Measurements from ENCODE around the gene TMEM39B. TPM values are rescaled to one million over a fixed set of nuclear protein-coding genes. Genes with fewer than 3 reads are reported as not detected.
"Not testable (repeated sequence)": the region's sequence is repeated elsewhere in the genome, so short reads cannot be mapped to it uniquely, and the experiment has no call there.

TMEM39B gene
- total and polyA plus RNA-seq, 4 experiments from 2014 or later, result 1.1 to 19.1 (median 11.3) TPM

GRCh38 chr1:32107742-32108661, 35.3 kb downstream of the TMEM39B start, which contains the start of gene KPNA6:
Gene KPNA6, plus strand, starts transcription at chr1:32108056. Its CDS starts 75 bp downstream, at chr1:32108131.
- intact Hi-C loops (cut with micrococcal nuclease), result loop anchor here (1.0 to 5.0 kb wide), 5 partner anchors 36 to 284 kb away; partner anchors contain the start of genes BSDC1, HDAC1, TMEM39B and TXLNA
- H3K27ac Mint-ChIP-seq, result peak within 1 kb of the TSS; percentile 93 to 100 (median 97)
- DNase-seq, result peak; percentile 93 to 95 (median 94)
- peaks cover 0 to 4% (median 0%) of the 10 kb centered on the region in 8 donors for H3K9me3 Mint-ChIP-seq
- peak within 1 kb of the TSS; percentile 94 for H3K27ac ChIP-seq (ENCODE audit: low read depth, low read length)
- ChIA-PET POLR2A (ENCODE audit: partially characterized antibody) (interaction anchor here (0.6 to 3.7 kb wide), 41 partner anchors 10 to 1364 kb away, joined by 3 to 63 read pairs (median 4); partner anchors contain the start of genes BSDC1, CCDC28B, HDAC1 and KHDRBS1), CTCF (ENCODE audit: partially characterized antibody) (interaction anchor here (0.7 to 3.0 kb wide), 20 partner anchors 7 to 463 kb away, joined by 3 to 32 read pairs (median 4); partner anchors contain the start of genes CCDC28B, PEF1 and TMEM39B)
- no peaks in the 10 kb centered on the region for H3K27me3 ChIP-seq (ENCODE audit: insufficient read depth, low read length)
- H3K4me3 Mint-ChIP-seq, result peak within 1 kb of the TSS; percentile 96 to 100 (median 100)
- H3K36me3 ChIP-seq (ENCODE audit: insufficient read depth, low read length), result no peaks in the 10 kb centered on the region
- no peaks in the 10 kb centered on the region for H3K27me3 Mint-ChIP-seq
- peak within 1 kb of the TSS; percentile 67 to 83 for H3K4me3 ChIP-seq (ENCODE audit: low read length in 2 of 2)
- H3K36me3 Mint-ChIP-seq, result peaks cover 5 to 24% of the 10 kb centered on the region in 2 donors
- peaks cover 47% of the 10 kb centered on the region for H3K4me1 ChIP-seq (ENCODE audit: insufficient read depth, low read length)
- peaks cover 31 to 62% (median 45%) of the 10 kb centered on the region in 4 donors for H3K4me1 Mint-ChIP-seq
- H3K9me3 ChIP-seq (ENCODE audit: control insufficient read depth in 1 of 2, low read length in 2 of 2), result no peaks in the 10 kb centered on the region

GRCh38 chr1:32111040-32111623, 38.4 kb downstream of the TMEM39B start:
- peaks cover 71% of the 10 kb centered on the region for H3K4me1 ChIP-seq (ENCODE audit: insufficient read depth, low read length)
- ChIA-PET POLR2A (ENCODE audit: partially characterized antibody) (interaction anchor here (0.5 to 2.1 kb wide), 2 partner anchors 38 to 64 kb away, joined by 3 to 8 read pairs; partner anchors contain the start of gene TMEM39B), CTCF (ENCODE audit: partially characterized antibody) (interaction anchor here (0.7 to 3.0 kb wide), 6 partner anchors 9 to 304 kb away, joined by 3 to 11 read pairs (median 4); partner anchors contain the start of gene TMEM39B)
- no peaks in the 10 kb centered on the region for H3K27me3 ChIP-seq (ENCODE audit: insufficient read depth, low read length)
- peak overlapping the region; percentile 13 to 100 (median 60) for H3K4me3 Mint-ChIP-seq
- peaks cover 0 to 4% (median 0%) of the 10 kb centered on the region in 8 donors for H3K9me3 Mint-ChIP-seq
- H3K27me3 Mint-ChIP-seq, result no peaks in the 10 kb centered on the region
- peaks cover 43 to 74% (median 59%) of the 10 kb centered on the region in 4 donors for H3K4me1 Mint-ChIP-seq
- H3K4me3 ChIP-seq (ENCODE audit: low read length in 2 of 2), result no peak overlapping the region
- DNase-seq, result no peak
- peaks cover 5 to 29% of the 10 kb centered on the region in 2 donors for H3K36me3 Mint-ChIP-seq
- no peaks in the 10 kb centered on the region for H3K9me3 ChIP-seq (ENCODE audit: control insufficient read depth in 1 of 2, low read length in 2 of 2)
- H3K36me3 ChIP-seq (ENCODE audit: insufficient read depth, low read length), result no peaks in the 10 kb centered on the region
- peak overlapping the region in 6 of 7 donors; percentile 6 to 82 (median 38) for H3K27ac Mint-ChIP-seq
- no peak overlapping the region for H3K27ac ChIP-seq (ENCODE audit: low read depth, low read length)
- intact Hi-C loops (cut with micrococcal nuclease), result no loop called here

GRCh38 chr1:32111789-32112188, 39.0 kb downstream of the TMEM39B start:
- intact Hi-C loops (cut with micrococcal nuclease), result no loop called here
- no peaks in the 10 kb centered on the region for H3K9me3 ChIP-seq (ENCODE audit: control insufficient read depth in 1 of 2, low read length in 2 of 2)
- peaks cover 46 to 77% (median 62%) of the 10 kb centered on the region in 4 donors for H3K4me1 Mint-ChIP-seq
- peaks cover 5 to 29% of the 10 kb centered on the region in 2 donors for H3K36me3 Mint-ChIP-seq
- H3K27ac Mint-ChIP-seq, result peak overlapping the region in 5 of 7 donors; percentile 16 to 82 (median 43)
- peaks cover 0 to 4% (median 0%) of the 10 kb centered on the region in 8 donors for H3K9me3 Mint-ChIP-seq
- ChIA-PET CTCF (ENCODE audit: partially characterized antibody) (interaction anchor here (0.6 to 1.8 kb wide), 5 partner anchors 9 to 90 kb away, joined by 3 to 6 read pairs (median 3); partner anchors contain the start of gene TMEM39B), POLR2A (ENCODE audit: partially characterized antibody) (interaction anchor here (1.1 to 2.1 kb wide), 2 partner anchors 39 to 68 kb away, joined by 3 to 8 read pairs; partner anchors contain the start of genes TMEM39B and TXLNA)
- no peaks in the 10 kb centered on the region for H3K27me3 Mint-ChIP-seq
- no peak overlapping the region for H3K4me3 ChIP-seq (ENCODE audit: low read length in 2 of 2)
- no peak for DNase-seq
- H3K36me3 ChIP-seq (ENCODE audit: insufficient read depth, low read length), result no peaks in the 10 kb centered on the region
- peaks cover 71% of the 10 kb centered on the region for H3K4me1 ChIP-seq (ENCODE audit: insufficient read depth, low read length)
- peak overlapping the region in 7 of 8 donors; percentile 22 to 100 (median 53) for H3K4me3 Mint-ChIP-seq
- no peaks in the 10 kb centered on the region for H3K27me3 ChIP-seq (ENCODE audit: insufficient read depth, low read length)
- no peak overlapping the region for H3K27ac ChIP-seq (ENCODE audit: low read depth, low read length)

- DNase-seq, result peak in 4 of 5 donors; percentile 4 to 24 (median 14)
- Histone ChIP-seq H3K27ac (ENCODE audit: low read depth, low read length) (no peak overlapping the region), H3K36me3 (ENCODE audit: insufficient read depth, low read length) (no peaks in the 10 kb centered on the region), H3K27me3 (ENCODE audit: insufficient read depth, low read length) (no peaks in the 10 kb centered on the region), H3K4me1 (ENCODE audit: insufficient read depth, low read length) (peaks cover 72% of the 10 kb centered on the region), H3K4me3 (ENCODE audit: low read length in 2 of 2) (no peak overlapping the region), H3K9me3 (ENCODE audit: control insufficient read depth in 1 of 2, low read length in 2 of 2) (no peaks in the 10 kb centered on the region)
- Mint-ChIP-seq H3K9me3 (peaks cover 0 to 2% (median 0%) of the 10 kb centered on the region in 8 donors), H3K27me3 (no peaks in the 10 kb centered on the region), H3K36me3 (peaks cover 5 to 26% of the 10 kb centered on the region in 2 donors), H3K27ac (peak overlapping the region; percentile 17 to 88 (median 44)), H3K4me1 (peaks cover 42 to 76% (median 61%) of the 10 kb centered on the region in 4 donors), H3K4me3 (peak overlapping the region; percentile 3 to 66 (median 31))
- intact Hi-C loops (cut with micrococcal nuclease), result no loop called here
- POLR2A ChIA-PET (ENCODE audit: partially characterized antibody), result interaction anchor here (1.1 kb wide), 1 partner anchor 67 kb away, joined by 3 read pairs; the partner anchor contains the start of gene TXLNA
- CTCF ChIA-PET (ENCODE audit: partially characterized antibody), result interaction anchor here (1.1 to 1.8 kb wide), 2 partner anchors 40 to 48 kb away, joined by 3 to 6 read pairs; partner anchors contain the start of gene TMEM39B
These were observed 40.2 kb downstream of the TMEM39B start for GRCh38 chr1:32112806-32113375.

GRCh38 chr1:32113436-32113835, 40.7 kb downstream of the TMEM39B start:
- peak overlapping the region in 5 of 8 donors; percentile 11 to 66 (median 52) for H3K4me3 Mint-ChIP-seq
- POLR2A ChIA-PET (ENCODE audit: partially characterized antibody); H3K4me3 ChIP-seq (ENCODE audit: low read length in 2 of 2); H3K9me3 ChIP-seq (ENCODE audit: control insufficient read depth in 1 of 2, low read length in 2 of 2); intact Hi-C loops (cut with micrococcal nuclease); H3K27ac ChIP-seq (ENCODE audit: low read depth, low read length); DNase-seq; CTCF ChIA-PET (ENCODE audit: partially characterized antibody); H3K27me3 ChIP-seq (ENCODE audit: insufficient read depth, low read length); H3K36me3 ChIP-seq (ENCODE audit: insufficient read depth, low read length); H3K27me3 Mint-ChIP-seq; H3K9me3 Mint-ChIP-seq: not testable (repeated sequence)
- peak overlapping the region in 2 of 7 donors; percentile 25 to 60 for H3K27ac Mint-ChIP-seq
- H3K36me3 Mint-ChIP-seq, result peaks cover 5 to 26% of the 10 kb centered on the region in 2 donors
- H3K4me1 ChIP-seq (ENCODE audit: insufficient read depth, low read length), result peaks cover 78% of the 10 kb centered on the region
- H3K4me1 Mint-ChIP-seq, result peaks cover 42 to 76% (median 63%) of the 10 kb centered on the region in 4 donors

- H3K4me1 ChIP-seq (ENCODE audit: insufficient read depth, low read length), result peaks cover 76% of the 10 kb centered on the region
- Mint-ChIP-seq H3K9me3 (no peaks in the 10 kb centered on the region), H3K4me1 (peaks cover 38 to 67% (median 57%) of the 10 kb centered on the region in 4 donors), H3K4me3 (no peak overlapping the region), H3K27me3 (no peaks in the 10 kb centered on the region), H3K27ac (peak overlapping the region in 1 of 7 donors; percentile 51), H3K36me3 (peaks cover 5 to 18% of the 10 kb centered on the region in 2 donors)
- H3K27me3 ChIP-seq (ENCODE audit: insufficient read depth, low read length), result no peaks in the 10 kb centered on the region
- CTCF ChIA-PET (ENCODE audit: partially characterized antibody), result interaction anchor here (0.6 to 1.1 kb wide), 2 partner anchors 13 to 31 kb away, joined by 5 to 6 read pairs; no protein-coding TSS in a partner anchor
- POLR2A ChIA-PET (ENCODE audit: partially characterized antibody), result interaction anchor here (0.5 to 1.1 kb wide), 3 partner anchors 13 to 61 kb away, joined by 3 read pairs; no protein-coding TSS in a partner anchor
- intact Hi-C loops (cut with micrococcal nuclease), result no loop called here
- H3K9me3 ChIP-seq (ENCODE audit: control insufficient read depth in 1 of 2, low read length in 2 of 2), result no peaks in the 10 kb centered on the region
- H3K36me3 ChIP-seq (ENCODE audit: insufficient read depth, low read length), result no peaks in the 10 kb centered on the region
- no peak for DNase-seq
- no peak overlapping the region for H3K4me3 ChIP-seq (ENCODE audit: low read length in 2 of 2)
- H3K27ac ChIP-seq (ENCODE audit: low read depth, low read length), result no peak overlapping the region
These were observed 41.7 kb downstream of the TMEM39B start for GRCh38 chr1:32114420-32114819.

Measured in CD4-positive, alpha-beta memory T cell (primary cell).